HEK293 (cell line): Measurements from ENCODE around the gene SORL1-AS1.

Source experiments
- HOXC10 ChIP-seq: sonication (generic); formaldehyde crosslinking; IDR thresholded peaks from 2 replicates; pipeline ENCODE4 v1.8.1; 2023; ENCODE audit warnings: mild to moderate bottlenecking, missing genetic modification reagents
- ZFHX2 ChIP-seq: fragments of 450-650 bp; formaldehyde crosslinking; conservative IDR thresholded peaks from 2 replicates; pipeline ENCODE4 v1.5.1; 2016; ENCODE audit warnings: missing biosample characterization, missing genetic modification characterization
- TF ChIP-seq, protein P1 (sequence below): fragments of 450-650 bp; formaldehyde crosslinking; IDR thresholded peaks from 2 replicates; pipeline ENCODE4 v1.5.1; 2016; ENCODE audit warnings: missing biosample characterization, missing genetic modification characterization
- TF ChIP-seq, protein P2 (sequence below): sonication (generic); formaldehyde crosslinking; IDR thresholded peaks from 2 replicates; pipeline ENCODE4 v1.8.1; 2022; ENCODE audit warnings: mild to moderate bottlenecking, moderate library complexity, missing genetic modification reagents
- TF ChIP-seq, protein P3 (sequence below): fragments of 450-650 bp; formaldehyde crosslinking; IDR thresholded peaks from 2 replicates; pipeline ENCODE4 v1.5.1; 2016; ENCODE audit warnings: missing biosample characterization, missing genetic modification characterization

DNA sequence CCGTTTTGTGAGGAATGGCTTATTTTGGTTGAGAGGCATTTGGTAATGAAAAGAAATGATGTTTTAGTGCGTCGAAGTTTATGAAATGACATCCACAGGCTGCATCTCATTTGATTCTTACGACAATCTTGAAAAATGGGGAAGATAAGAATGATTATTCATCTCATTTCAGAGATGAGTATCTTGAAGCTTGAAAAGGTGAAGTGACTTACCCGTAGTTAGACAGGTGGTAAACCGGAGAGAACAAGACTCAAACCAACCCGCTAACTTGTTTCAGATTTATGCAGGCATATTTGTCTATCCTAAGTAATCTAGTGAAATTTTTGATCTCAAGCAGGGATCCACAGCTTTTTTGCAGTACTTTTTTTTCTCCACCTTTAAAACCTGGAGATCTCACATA is 9.1 kb upstream of the SORL1-AS1 start:
- TF ChIP-seq, protein P1, sequence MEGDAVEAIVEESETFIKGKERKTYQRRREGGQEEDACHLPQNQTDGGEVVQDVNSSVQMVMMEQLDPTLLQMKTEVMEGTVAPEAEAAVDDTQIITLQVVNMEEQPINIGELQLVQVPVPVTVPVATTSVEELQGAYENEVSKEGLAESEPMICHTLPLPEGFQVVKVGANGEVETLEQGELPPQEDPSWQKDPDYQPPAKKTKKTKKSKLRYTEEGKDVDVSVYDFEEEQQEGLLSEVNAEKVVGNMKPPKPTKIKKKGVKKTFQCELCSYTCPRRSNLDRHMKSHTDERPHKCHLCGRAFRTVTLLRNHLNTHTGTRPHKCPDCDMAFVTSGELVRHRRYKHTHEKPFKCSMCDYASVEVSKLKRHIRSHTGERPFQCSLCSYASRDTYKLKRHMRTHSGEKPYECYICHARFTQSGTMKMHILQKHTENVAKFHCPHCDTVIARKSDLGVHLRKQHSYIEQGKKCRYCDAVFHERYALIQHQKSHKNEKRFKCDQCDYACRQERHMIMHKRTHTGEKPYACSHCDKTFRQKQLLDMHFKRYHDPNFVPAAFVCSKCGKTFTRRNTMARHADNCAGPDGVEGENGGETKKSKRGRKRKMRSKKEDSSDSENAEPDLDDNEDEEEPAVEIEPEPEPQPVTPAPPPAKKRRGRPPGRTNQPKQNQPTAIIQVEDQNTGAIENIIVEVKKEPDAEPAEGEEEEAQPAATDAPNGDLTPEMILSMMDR (tag by site-specific recombination), result no peak
- TF ChIP-seq, protein P2, sequence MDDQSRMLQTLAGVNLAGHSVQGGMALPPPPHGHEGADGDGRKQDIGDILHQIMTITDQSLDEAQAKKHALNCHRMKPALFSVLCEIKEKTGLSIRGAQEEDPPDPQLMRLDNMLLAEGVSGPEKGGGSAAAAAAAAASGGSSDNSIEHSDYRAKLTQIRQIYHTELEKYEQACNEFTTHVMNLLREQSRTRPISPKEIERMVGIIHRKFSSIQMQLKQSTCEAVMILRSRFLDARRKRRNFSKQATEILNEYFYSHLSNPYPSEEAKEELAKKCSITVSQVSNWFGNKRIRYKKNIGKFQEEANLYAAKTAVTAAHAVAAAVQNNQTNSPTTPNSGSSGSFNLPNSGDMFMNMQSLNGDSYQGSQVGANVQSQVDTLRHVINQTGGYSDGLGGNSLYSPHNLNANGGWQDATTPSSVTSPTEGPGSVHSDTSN (CRISPR knock-in tag), result no peak
- no peak for TF ChIP-seq ZFHX2
- TF ChIP-seq HOXC10 (CRISPR knock-in tag), result no peak
- TF ChIP-seq, protein P3, sequence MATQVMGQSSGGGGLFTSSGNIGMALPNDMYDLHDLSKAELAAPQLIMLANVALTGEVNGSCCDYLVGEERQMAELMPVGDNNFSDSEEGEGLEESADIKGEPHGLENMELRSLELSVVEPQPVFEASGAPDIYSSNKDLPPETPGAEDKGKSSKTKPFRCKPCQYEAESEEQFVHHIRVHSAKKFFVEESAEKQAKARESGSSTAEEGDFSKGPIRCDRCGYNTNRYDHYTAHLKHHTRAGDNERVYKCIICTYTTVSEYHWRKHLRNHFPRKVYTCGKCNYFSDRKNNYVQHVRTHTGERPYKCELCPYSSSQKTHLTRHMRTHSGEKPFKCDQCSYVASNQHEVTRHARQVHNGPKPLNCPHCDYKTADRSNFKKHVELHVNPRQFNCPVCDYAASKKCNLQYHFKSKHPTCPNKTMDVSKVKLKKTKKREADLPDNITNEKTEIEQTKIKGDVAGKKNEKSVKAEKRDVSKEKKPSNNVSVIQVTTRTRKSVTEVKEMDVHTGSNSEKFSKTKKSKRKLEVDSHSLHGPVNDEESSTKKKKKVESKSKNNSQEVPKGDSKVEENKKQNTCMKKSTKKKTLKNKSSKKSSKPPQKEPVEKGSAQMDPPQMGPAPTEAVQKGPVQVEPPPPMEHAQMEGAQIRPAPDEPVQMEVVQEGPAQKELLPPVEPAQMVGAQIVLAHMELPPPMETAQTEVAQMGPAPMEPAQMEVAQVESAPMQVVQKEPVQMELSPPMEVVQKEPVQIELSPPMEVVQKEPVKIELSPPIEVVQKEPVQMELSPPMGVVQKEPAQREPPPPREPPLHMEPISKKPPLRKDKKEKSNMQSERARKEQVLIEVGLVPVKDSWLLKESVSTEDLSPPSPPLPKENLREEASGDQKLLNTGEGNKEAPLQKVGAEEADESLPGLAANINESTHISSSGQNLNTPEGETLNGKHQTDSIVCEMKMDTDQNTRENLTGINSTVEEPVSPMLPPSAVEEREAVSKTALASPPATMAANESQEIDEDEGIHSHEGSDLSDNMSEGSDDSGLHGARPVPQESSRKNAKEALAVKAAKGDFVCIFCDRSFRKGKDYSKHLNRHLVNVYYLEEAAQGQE, result no peak
